Left renal pelvis (tissue), 4 donors: ENCODE results near the gene ZBTB5. TPM values are rescaled to one million over a fixed set of nuclear protein-coding genes. Genes with fewer than 3 reads are reported as not detected.
"Not testable (repeated sequence)": the region's sequence is repeated elsewhere in the genome, so short reads cannot be mapped to it uniquely, and the experiment has no call there.

Experiments
- DNase-seq, 4 donors: peaks; one replicate each; pipeline ENCODE4 v3.0.0-alpha.2; 2013; ENCODE audit warnings: low read depth in 4 of 4, low spot score in 3 of 4
- polyA plus RNA-seq, 4 donors: library from polyadenylated mRNA; unstranded; fragments of 120-200 nt; gene quantifications; one replicate each; pipeline ENCODE4 v1.2.1, GENCODE V29; 2013; ENCODE audit not compliant: insufficient read length in 4 of 4

ZBTB5 gene
- polyA plus RNA-seq, 4 donors, result 20.5 to 32.6 (median 31.7) TPM

GRCh38 chr9:37408933-37409710, 56.1 kb downstream of the ZBTB5 start:
- DNase-seq, result no peak

- no peak for DNase-seq
These were observed 57.8 kb downstream of the ZBTB5 start for GRCh38 chr9:37407468-37407867.

- no peak for DNase-seq
These were observed 58.4 kb downstream of the ZBTB5 start for GRCh38 chr9:37406603-37407401.

- DNase-seq, result no peak
These were observed 59.4 kb downstream of the ZBTB5 start for GRCh38 chr9:37405764-37406380.

- DNase-seq, result no peak
These were observed 59.9 kb downstream of the ZBTB5 start for GRCh38 chr9:37405350-37405749.

GRCh38 chr9:37404590-37404989, 60.7 kb downstream of the ZBTB5 start:
- no peak for DNase-seq

GRCh38 chr9:37399336-37399735, 65.9 kb downstream of the ZBTB5 start:
- no peak for DNase-seq

GRCh38 chr9:37398464-37399025, 66.7 kb downstream of the ZBTB5 start:
- no peak for DNase-seq

- not testable (repeated sequence) for DNase-seq
These were observed 67.3 kb downstream of the ZBTB5 start for GRCh38 chr9:37397948-37398347.

GRCh38 chr9:37395663-37396062, 69.6 kb downstream of the ZBTB5 start:
- no peak for DNase-seq

GRCh38 chr9:37395229-37395628, 70.0 kb downstream of the ZBTB5 start:
- DNase-seq, result no peak

GRCh38 chr9:37392272-37392671, 73.0 kb downstream of the ZBTB5 start:
- no peak for DNase-seq

- DNase-seq, result no peak
These were observed 74.5 kb downstream of the ZBTB5 start for GRCh38 chr9:37390759-37391158.

Other genes with a start within 250 kb of the ZBTB5 start
- gene GRHPR, start 42.8 kb downstream of the ZBTB5 start, polyA plus RNA-seq, result 100 to 1,000 TPM in 3 of 4 donors, 10 to 100 TPM in 1; 93.5 to 147 (median 120) TPM
- gene POLR1E, start 20.5 kb upstream of the ZBTB5 start, polyA plus RNA-seq, result 10 to 100 TPM; 22.4 to 30.1 (median 24.8) TPM
- gene FBXO10, start 110.9 kb upstream of the ZBTB5 start, polyA plus RNA-seq, result 10 to 100 TPM; 12.7 to 14.1 (median 13.9) TPM
- gene TOMM5, start 127.1 kb upstream of the ZBTB5 start, polyA plus RNA-seq, result 100 to 1,000 TPM; 100 to 137 (median 119) TPM
- 1 to 10 TPM in 1 of 4 donors, under 1 TPM in 3; 0.72 to 1.3 (median 0.81) TPM for gene FRMPD1, start 185.5 kb upstream of the ZBTB5 start, polyA plus RNA-seq